HFF-Myc (cell line): ENCODE data around the gene TUBA1C.
A peak's percentile ranks its signal among the peaks of the same experiment; 100 is the strongest.

Source experiments
- DNase-seq: peaks from one replicate; pipeline ENCODE4 v3.0.0-alpha.2; 2011; ENCODE audit warnings: low read depth; ENCODE audit errors: extremely low read depth
- H3K4me3 ChIP-seq: replicated peaks from 2 replicates; pipeline ENCODE4 v1.5.1; 2011; ENCODE audit warnings: low read depth, mild to moderate bottlenecking, control low read depth, low read length
- TF ChIP-seq, protein P1 (sequence below): IDR thresholded peaks from 2 replicates; pipeline ENCODE4 v1.5.1; 2012; ENCODE audit warnings: mild to moderate bottlenecking, low read depth, low read length, control low read depth; ENCODE audit errors: missing control alignments

TUBA1C gene

DNA sequence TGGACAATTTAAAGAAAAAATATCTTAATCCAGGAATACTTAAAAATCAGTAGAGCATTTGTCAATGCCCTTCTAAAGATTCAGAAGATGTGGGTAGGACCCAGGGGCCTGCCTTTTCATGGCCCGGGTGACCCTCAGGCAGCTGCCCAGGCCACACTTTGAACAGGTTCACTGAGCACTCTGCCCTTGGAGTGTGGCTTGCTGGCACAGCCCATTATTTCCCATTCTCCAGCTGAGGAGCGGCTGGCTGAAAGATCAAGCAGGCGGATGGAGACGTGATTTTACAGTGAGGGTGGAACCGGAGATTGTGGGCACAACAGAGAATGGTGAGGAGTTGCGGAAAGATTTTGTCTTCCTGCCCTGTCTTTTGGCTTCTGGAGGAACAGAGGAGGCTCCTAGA, 23.0 kb downstream of the TUBA1C start:
- DNase-seq = no peak
- TF ChIP-seq, protein P1, sequence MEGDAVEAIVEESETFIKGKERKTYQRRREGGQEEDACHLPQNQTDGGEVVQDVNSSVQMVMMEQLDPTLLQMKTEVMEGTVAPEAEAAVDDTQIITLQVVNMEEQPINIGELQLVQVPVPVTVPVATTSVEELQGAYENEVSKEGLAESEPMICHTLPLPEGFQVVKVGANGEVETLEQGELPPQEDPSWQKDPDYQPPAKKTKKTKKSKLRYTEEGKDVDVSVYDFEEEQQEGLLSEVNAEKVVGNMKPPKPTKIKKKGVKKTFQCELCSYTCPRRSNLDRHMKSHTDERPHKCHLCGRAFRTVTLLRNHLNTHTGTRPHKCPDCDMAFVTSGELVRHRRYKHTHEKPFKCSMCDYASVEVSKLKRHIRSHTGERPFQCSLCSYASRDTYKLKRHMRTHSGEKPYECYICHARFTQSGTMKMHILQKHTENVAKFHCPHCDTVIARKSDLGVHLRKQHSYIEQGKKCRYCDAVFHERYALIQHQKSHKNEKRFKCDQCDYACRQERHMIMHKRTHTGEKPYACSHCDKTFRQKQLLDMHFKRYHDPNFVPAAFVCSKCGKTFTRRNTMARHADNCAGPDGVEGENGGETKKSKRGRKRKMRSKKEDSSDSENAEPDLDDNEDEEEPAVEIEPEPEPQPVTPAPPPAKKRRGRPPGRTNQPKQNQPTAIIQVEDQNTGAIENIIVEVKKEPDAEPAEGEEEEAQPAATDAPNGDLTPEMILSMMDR = no peak
- H3K4me3 ChIP-seq = no peak overlapping the region

GRCh38 chr12:49288412-49288853, 23.6 kb downstream of the TUBA1C start:
- TF ChIP-seq, protein P1 = peak; percentile 82
- H3K4me3 ChIP-seq = no peak overlapping the region
- DNase-seq = no peak

DNA sequence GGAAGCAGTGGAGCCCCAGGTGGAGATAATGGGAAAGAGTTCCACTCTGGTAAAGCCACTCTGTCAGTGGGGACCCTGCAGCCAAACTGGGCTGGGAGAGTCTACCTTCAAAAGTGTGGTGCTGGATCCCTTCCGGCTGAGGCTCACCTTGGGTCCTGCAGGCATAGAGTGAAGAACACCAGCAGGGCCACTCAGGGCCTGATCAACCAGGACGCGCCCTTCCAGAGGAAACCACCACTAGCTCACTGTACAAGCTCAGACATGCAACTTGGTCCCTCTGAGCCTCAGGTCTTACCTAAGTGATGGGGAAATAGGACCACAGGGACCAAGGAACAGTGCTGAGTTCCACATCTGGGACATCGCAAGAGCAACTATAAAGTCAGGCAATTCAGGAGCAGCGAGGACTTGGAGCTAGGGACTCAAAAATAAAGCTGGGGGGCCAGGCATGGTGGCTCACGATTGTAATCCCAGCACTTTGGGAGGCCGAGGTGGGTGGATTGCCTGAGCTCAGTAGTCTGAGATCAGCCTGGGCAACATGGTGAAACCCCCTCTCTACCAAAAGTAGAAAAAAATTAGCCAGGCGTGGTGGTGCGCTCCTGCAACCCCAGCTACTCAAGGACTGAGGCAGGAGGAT, 24.2 kb downstream of the TUBA1C start:
- TF ChIP-seq, protein P1 = no peak
- H3K4me3 ChIP-seq = no peak overlapping the region
- no peak for DNase-seq

DNA sequence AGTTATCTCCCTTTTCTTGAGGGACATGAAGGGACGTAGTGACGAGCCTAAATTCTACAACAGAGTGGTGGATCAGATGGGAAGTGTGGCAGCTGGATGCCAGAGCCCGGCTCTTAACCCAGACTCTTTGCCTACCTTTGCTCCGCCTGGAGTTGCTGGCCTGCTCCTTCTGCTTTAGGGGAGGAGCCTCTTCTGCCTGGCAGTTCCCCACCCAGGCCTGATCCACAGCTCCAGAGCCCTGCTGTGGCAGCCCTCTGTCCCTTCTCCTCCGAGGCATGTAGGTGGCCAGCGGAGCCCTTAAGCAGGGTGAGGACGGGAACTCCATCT, 27.8 kb downstream of the TUBA1C start:
- TF ChIP-seq, protein P1 = no peak
- no peak for DNase-seq
- H3K4me3 ChIP-seq = no peak overlapping the region

DNA sequence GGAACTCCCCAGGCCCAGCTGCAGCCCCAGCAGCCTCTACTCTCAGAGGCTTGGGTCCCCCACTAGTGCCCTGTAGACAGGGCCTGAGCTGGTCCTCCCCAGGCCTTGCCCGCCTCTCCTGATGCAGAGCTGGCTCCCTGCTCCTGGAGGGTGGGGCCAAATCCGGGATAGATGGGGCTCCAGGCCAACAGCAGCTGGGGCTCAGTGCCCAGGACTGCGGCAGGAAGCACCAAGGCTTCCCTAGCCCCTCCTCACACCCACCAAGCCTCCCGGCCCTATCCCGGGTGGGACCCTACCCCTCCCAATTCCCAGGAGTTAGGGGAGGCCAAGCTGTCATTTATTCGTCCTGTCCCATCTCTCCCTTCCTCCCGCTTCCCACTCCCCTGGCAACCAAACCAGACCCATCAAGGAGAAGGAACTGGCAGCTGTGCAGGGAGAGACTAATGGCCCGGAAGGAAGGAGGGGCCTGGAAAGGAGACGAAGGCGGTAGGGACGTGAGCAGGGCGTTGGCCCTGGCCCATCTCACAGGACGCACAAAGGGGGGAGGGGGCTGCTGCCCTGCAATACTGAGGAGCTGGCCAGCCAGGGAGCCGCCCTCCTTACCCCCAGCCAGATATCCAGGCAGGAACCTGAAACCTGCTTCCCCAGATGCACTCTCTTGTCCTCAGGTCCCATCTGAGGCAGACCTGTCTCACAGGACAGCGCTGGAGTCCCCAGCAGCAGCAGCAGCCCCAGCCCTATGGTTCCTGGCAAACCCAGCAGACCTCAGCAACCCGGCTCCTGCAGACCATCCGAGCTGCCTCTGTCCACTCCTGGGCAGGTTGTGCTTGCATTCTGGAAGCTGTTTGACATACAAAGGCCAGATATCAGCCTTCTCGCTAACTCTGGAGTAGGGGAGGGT, 28.4 kb downstream of the TUBA1C start:
- H3K4me3 ChIP-seq = no peak overlapping the region
- DNase-seq = no peak
- TF ChIP-seq, protein P1 = no peak

DNA sequence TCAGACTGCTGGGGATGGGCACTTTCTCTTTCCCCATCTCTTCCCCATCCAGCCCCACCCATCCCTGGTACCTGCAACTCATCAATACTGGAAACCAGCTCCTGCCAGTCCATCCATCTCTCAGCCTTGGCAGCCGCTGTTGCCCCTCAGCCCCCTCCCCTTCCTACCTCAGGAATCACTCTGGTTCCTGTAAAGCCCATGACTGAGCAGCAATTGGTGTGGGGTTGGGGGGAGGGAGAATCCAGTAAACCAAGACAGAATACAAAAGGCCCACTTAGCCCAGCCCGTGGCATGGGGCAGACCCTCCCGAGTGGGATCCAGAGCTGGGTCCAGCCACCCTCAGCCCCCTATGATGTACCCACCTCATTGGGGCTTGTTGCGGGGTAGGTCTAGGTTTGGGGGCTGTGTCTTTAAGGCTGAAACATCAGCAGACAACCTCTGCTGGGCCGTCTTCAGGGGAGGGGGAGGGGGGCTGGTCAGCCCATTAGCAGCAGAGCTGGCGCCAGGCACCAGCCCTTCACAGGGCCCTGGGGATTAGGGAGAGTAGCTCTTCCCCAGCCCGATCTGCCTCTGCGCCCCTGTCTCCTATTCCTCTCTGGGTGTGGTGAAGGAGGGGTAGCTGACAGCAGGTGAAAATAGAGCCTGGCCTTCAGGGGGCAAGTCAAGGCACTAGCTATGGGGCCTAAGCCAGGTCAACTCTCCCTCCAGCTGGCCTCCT, 29.4 kb downstream of the TUBA1C start:
- DNase-seq = no peak
- no peak overlapping the region for H3K4me3 ChIP-seq
- TF ChIP-seq, protein P1 = no peak
